HG03039 (cell line): ENCODE data around the gene OR51E2.
"Not testable (repeated sequence)": the region's sequence is repeated elsewhere in the genome, so short reads cannot be mapped to it uniquely, and the experiment has no call there.

Experiments
- ATAC-seq: cut with Tn5 transposase; IDR thresholded peaks from one replicate; pipeline ENCODE4 v1.9.1; 2021; ENCODE audit warnings: mild to moderate bottlenecking, moderate library complexity; ENCODE audit not compliant: unreplicated experiment

OR51E2 gene

DNA sequence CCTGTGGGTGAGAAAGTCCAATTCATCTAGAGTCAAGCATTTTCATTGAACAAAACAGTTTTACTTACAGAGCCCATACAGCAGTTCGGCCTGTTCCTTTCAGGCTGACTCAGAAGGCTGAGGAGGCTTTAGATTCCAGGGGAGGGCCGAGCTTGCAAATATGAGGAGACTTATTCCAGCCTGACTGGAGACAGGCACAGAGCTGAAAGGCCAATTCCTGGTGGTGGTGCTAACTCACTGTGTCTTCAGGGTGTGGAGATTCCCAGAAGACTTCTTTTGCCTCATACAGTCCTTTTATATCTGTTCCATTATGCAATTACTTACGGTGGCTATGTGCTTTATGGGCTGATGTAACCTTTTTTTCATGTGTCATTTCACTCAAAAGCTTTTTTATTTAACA is at the start of gene OR51E2:
TSS of gene OR51E2 (minus strand) at position 269 of the 400 bp plus-strand sequence. CDS start 15,142 bp downstream, outside the sequence.
- ATAC-seq = no peak

DNA sequence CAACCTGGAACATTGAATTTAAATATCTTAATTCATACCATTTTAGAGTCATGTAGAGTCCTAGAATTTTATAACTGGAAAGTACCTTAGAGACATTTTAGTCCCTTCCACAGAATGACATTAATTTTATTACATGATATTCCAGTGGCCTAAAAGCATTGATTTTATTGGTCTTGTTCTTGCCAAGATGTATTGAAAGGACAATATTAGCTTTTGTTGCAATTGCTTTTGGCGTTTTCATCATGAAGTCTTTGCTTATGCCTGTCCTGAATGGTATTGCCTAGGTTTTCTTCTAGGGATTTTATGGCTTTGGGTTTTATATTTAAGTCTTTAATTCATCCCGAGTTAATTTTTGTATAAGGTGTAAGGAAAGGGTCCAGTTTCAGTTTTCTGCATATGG is 43.1 kb upstream of the OR51E2 start:
- no peak for ATAC-seq

DNA sequence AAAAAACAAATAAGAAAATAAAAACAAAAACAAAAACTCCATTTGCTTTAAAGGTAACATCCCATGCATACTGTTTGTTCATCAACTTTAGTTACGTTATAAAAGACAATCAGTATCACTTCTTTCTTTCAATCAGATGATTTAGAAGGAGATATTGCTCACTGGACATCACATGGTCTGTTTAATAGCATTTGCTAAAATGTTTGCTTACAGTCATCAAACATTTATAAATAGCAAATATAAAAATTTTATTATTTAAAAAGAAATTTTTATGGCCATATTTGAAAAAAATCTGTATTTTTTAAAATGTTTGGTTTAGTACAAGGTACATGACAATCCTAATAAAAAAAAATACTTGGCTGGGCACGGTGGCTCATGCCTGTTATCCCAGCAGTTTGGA is 29.5 kb upstream of the OR51E2 start:
- no peak for ATAC-seq

- not testable (repeated sequence) for ATAC-seq
These were observed 25.2 kb upstream of the OR51E2 start for GRCh38 chr11:4722616-4723534.

DNA sequence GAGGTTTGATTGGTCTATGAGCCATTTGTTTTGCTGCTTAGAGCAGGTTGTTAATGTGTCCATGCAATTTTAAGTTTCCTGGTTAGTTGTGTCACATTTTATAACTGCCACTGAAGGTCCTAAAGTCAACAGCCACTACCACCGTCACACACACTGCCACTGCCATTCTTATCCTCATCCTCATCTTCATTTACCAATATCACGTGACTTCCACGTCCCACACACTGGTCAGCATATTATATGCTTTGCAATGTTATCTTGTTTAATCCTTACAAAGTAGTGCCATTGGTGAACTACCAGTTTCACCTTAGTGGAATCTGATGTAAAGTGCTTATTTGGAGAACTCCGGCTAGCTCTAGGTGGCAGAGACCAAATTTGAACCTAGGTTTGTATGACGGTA is 16.6 kb upstream of the OR51E2 start:
- ATAC-seq = no peak

DNA sequence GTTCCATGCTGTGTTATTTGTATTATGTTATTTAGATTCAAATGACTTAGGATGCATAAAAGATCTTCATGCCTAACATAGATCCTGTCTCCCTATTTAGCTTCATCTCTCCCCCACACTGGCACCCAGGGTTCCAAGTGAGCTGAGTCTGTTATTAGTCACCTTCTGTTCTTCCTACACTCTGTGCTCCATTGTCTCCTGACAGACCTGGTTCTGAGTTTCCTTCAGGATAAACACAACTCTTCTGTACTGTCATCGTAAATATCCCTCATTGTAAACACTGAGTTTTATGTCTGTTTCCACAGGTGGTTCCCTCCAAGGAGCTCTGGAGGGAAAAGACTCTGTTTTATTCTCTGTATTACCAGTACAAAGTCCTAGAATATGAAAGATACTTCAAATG is 15.6 kb upstream of the OR51E2 start:
- no peak for ATAC-seq

GRCh38 chr11:4704790-4705334 is 7.2 kb upstream of the OR51E2 start:
- ATAC-seq = no peak

DNA sequence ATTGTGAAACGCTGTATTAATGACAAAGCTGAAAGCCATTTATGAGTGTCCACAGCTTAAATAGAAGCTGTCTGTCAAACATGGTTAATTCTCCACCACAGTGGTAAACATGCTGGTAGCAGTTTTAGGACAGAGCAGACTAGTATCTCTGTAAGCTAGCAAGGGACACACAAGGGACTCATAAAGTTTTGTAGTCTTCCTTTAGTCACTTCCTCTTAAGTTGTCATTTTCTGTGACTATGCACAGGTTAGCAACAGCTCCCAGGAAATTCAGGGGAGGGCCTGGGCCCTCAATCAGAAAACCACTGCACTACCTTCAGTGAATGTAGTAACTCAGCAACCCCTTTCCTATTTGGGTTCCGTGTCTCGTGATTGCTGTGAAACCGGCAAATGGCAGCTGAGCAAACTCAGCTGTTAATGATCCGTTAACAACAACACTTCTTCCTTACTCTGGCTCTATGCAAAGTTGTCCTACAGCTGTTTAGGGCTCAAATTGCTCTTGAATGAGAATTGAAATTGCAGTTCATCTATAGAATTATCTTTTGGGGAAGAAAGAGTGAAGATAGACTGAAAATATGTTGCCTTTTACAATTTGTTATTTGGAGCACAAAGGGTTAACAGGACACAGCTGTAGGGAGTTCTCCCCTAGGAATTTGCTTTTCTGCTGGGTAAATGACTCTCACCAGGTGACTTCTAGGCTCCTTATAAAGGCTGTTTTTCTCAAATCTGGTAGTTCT is 6.6 kb upstream of the OR51E2 start, which contains the start of gene MMP26:
TSS of gene MMP26 (plus strand) at position 731 of the 736 bp plus-strand sequence.
- peak; percentile 34 for ATAC-seq

DNA sequence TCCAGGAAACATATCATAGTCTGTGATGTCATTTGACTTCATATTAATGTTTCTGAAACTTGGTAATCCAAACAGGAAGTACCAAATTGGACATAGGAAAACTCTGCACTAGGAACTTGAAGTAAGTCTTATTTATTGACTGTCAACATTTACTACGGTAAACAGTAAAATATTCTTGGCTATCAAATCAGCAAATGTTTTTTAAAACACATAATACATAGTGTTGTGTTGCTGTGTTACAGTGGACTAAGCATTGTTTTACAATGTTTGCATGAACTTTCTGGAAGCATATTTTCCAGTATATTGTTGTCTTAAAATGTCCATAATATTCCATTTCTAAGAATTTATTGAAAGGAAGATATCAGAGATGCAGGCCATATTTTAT is 2.8 kb upstream of the OR51E2 start:
- ATAC-seq = no peak

DNA sequence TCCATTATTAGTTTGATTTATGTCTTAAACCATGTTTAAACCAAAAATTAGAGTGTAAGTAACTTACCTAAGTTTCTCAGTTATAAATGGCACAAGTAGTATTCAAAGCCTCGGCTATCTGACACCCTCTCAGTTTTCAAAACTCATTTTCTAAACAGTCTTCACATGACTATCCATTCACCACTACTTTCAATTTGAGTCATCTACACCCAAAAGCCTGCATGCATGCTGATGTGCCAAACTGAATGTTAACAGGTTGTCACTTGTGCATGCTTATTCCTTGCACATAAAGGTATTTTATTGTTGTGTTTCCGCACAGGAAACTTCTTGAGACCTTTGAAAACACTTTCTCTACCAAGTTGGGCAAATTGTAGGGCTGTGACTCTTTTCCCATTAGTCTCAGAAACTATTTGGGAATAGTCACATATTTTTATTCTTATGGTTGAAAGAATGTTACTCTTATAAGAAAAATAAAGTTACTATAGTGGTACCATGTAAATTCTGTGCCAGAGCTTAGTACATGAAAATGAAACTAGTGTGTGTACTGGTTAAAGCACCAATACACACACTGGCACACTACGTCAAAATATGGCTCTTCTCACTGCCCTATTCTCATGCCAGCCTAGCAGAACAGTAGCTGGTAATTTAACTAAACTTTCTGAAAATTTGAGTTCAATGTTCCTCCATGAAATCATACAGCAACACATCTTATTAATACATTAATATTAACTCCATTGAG is 2.2 kb upstream of the OR51E2 start:
- peak; percentile 95 for ATAC-seq

DNA sequence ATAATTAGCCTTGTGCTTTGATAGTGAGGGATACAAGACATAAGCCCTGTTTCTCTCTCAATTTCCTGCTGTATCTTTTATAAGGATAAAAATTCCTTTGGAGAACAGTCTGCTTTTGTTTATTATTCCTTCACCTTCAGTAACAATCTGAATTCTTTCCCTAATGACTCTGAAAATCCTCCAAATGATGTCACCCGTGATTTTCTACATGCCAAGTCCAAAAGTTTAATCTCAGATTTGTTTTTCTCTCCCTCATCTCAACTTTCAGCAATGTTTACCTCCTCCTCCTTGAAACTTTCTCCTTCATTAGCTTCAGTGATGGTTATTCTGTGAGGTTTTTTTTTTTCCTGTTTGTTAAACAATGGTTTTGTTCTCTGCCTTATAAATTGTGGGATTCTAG is 2.2 kb downstream of the OR51E2 start:
- ATAC-seq = no peak

- no peak for ATAC-seq
These were observed 12.9 kb downstream of the OR51E2 start for GRCh38 chr11:4684631-4685285.

GRCh38 chr11:4682623-4683419 is 14.8 kb downstream of the OR51E2 start:
- no peak for ATAC-seq

DNA sequence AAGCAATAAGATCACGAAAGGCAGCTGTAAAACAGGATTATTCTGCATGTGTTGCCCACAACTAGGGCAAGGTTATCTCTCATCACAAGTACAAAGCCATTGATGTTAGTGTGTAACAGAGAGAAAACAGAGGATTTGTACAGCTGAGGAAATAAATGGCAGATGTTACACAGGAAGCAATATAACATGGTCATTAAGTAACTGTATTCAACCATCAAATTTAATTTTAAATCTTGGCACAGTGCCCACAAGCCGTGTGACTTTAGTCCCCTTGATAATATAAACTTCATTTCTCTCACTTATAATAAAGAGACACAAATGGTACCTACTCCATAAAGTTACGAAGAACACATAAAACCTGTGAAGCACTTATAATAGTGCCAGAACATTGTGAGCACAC is 17.3 kb downstream of the OR51E2 start:
- no peak for ATAC-seq

- no peak for ATAC-seq
These were observed 19.7 kb downstream of the OR51E2 start for GRCh38 chr11:4677948-4678347.

DNA sequence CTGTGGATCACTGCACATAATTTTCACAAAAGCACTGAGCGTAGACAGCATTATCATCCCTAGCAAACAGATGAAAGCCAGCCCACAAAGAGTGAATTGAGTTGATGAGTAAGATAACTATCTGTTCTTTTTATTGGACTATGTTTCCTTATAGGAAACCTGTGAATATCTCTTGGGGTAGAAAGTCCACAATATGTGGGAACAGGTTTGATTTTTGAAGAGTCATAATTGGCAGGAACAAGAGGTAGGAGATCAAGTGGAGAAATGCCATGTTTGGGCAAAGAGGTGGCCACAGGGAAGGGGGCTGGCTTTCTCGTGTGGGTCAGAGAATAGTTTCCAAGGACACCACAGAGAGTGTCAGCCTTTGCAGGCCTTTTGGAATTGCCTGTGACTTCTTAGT is 23.9 kb downstream of the OR51E2 start:
- ATAC-seq = no peak

GRCh38 chr11:4672470-4672869 is 25.2 kb downstream of the OR51E2 start:
- no peak for ATAC-seq

- no peak for ATAC-seq
These were observed 25.9 kb downstream of the OR51E2 start for GRCh38 chr11:4671741-4672140.

- ATAC-seq = no peak
These were observed 32.2 kb downstream of the OR51E2 start for GRCh38 chr11:4665424-4665823.

DNA sequence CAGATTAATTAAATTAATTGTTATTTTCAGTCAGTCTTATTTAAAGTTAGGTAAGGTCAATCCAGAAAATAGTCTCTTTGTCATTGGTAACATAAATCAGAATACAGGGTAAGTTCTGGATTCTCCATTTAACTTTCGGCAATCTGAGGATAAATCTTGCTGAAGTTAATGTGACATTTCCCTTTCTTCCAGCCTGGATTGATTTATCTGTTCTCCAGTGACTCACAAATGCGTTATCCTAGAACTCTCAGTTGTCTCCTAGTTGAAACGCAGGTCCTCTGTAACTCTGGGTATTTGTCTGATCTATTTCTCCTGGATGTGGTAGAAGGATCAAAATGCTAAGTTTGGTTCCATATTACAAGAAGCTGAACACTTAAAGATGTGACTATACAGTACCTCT is 32.9 kb downstream of the OR51E2 start:
- ATAC-seq = no peak
